ENCODE results near the gene PDPK1.

The PDPK1 gene

GRCh38 chr16:2537451-2538379, at the start of gene PDPK1:
PDPK1 (plus strand) TSS chr16:2538021; CDS start chr16:2538113, 92 bp downstream.
- DNase-seq (ENCODE audit: low spot score): peak; percentile 95

DNA sequence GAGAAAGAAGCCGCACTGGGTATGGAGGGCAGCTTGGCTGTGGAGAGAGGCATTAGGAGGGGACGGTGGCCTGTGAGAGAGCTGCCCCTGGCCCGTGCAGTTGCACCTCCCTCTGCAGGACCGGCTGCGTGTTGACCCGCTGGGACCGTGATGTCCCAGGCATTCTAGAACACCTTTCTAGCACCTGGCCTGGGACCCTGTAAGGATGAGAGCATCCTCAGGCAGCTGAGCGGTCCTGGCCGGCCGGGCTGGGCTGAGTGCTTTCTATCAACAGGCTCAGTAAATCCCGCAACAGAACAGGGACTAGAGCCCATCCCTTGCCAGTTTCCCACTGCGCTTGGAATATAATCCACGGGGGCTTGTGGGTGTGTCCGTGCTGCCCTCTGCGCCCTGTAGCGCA, 48.2 kb upstream of the PDPK1 start:
- DNase-seq (ENCODE audit: low spot score): no peak

GRCh38 chr16:2490190-2491105, 47.4 kb upstream of the PDPK1 start:
- no peak for DNase-seq (ENCODE audit: low spot score)

GRCh38 chr16:2492292-2492691, 45.5 kb upstream of the PDPK1 start:
- DNase-seq (ENCODE audit: low spot score): no peak

- DNase-seq (ENCODE audit: low spot score): no peak
Observed at GRCh38 chr16:2493605-2494004, 44.2 kb upstream of the PDPK1 start.

- no peak for DNase-seq (ENCODE audit: low spot score)
Observed at GRCh38 chr16:2494616-2495015, 43.2 kb upstream of the PDPK1 start.

- no peak for DNase-seq (ENCODE audit: low spot score)
Observed at GRCh38 chr16:2495041-2495440, 42.8 kb upstream of the PDPK1 start.

DNA sequence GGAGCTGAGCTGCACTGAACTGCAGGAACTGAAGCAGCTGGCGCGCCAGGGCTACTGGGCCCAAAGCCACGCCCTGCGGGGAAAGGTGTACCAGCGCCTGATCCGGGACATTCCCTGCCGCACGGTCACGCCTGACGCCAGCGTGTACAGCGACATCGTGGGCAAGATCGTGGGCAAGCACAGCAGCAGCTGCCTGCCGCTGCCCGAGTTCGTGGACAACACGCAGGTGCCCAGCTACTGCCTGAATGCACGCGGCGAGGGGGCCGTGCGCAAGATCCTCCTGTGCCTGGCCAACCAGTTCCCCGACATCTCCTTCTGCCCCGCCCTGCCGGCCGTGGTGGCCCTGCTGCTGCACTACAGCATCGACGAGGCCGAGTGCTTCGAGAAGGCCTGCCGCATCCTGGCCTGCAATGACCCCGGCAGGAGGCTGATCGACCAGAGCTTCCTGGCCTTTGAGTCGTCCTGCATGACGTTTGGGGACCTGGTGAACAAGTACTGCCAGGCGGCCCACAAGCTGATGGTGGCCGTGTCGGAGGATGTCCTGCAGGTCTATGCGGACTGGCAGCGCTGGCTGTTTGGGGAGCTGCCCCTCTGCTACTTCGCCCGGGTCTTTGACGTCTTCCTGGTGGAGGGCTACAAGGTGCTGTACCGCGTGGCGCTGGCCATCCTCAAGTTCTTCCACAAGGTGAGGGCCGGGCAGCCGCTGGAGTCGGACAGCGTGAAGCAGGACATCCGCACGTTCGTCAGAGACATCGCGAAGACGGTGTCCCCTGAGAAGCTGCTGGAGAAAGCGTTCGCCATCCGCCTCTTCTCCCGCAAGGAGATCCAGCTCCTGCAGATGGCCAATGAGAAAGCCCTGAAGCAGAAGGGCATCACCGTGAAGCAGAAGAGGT, 41.4 kb upstream of the PDPK1 start:
- DNase-seq (ENCODE audit: low spot score): no peak

- DNase-seq (ENCODE audit: low spot score): no peak
Observed at GRCh38 chr16:2497116-2497630, 40.6 kb upstream of the PDPK1 start.

DNA sequence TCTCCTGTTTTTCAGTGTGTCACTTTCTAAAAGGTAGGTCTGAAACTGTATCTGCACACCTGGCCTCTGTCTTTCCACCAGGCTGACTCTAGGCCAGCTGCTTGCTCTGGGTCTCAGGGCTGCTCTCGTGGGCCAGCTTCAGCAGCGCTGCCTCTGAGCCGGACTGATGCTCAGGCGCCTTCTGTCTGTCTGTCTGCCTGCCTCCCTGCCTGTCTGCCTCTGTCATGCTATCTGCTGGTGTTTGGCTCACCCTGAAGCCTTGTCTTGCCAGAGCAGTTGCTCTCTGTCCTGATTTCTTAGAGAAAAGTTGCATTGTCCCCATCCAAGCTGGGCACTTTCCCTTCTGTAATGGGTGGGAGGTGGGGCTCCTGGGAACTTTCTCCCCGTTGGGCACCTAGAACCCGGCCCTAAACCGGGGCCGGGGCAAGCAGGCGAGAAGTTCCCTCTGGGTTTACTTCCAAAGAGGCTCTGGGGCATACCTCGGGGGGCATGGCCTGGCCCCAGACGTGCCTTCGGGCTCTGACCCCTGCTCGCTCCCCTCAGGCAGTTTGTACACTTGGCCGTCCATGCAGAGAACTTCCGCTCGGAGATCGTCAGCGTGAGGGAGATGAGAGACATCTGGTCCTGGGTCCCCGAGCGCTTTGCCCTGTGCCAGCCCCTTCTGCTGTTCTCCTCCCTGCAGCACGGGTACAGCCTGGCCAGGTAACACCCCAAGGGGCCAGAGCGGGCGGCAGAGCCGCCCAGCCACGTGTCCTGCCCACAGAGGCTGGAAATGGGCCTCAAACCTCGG, 39.9 kb upstream of the PDPK1 start:
- DNase-seq (ENCODE audit: low spot score): no peak

DNA sequence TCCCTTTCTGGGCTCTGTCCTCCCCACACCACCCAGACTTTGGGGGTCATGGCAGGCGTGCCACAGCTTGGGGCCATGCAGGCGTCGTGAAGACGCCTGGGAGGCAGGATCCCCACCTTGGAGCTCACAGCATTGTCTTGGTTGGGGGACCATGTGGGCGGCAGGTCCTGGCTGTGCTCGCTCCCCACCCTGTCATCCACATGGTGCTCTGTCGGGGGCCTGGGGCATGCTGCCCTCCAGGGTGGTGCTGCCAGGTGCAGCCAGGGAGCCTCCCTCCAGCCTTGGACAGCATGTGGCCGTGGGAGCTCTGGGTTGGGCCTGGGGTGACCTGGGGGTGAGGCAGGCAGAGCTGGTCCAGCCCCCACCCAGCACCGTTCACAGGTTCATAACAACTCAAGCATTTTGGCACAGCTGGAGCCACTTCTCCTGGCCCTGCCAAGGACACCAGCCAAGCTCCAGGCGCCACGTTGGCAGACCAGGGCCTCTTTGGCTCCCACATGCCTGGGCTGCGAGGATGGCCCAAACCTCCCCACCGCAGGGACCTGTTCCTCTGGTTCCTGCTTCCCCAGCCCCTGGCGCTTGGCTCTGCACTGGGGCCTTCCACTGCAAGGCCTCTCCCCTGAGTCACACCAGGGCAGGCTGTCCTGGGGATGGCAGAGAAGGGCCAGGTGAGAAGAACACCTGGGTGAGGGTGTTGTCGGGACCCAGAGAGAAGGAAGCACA, 39.1 kb upstream of the PDPK1 start:
- DNase-seq (ENCODE audit: low spot score): no peak

DNA sequence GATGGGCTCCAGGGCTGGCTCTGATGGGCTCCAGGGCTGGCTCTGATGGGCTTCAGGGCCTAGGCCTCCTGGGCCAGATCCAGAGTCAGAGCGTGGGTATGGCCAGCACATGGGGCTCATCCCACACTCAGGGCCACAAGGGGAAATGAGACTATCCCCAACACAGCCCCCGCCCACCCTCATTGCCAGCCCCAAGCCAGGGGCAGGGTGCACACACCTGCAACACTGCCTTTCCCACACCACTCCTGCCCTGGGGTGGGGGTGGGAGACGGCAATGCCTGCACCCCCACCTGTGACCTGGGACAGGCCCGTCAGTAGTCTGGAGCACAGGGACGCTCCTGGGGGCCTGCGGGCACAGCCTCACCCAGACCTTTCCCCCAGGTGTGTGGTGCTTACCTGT, 38.4 kb upstream of the PDPK1 start:
- DNase-seq (ENCODE audit: low spot score): no peak

DNA sequence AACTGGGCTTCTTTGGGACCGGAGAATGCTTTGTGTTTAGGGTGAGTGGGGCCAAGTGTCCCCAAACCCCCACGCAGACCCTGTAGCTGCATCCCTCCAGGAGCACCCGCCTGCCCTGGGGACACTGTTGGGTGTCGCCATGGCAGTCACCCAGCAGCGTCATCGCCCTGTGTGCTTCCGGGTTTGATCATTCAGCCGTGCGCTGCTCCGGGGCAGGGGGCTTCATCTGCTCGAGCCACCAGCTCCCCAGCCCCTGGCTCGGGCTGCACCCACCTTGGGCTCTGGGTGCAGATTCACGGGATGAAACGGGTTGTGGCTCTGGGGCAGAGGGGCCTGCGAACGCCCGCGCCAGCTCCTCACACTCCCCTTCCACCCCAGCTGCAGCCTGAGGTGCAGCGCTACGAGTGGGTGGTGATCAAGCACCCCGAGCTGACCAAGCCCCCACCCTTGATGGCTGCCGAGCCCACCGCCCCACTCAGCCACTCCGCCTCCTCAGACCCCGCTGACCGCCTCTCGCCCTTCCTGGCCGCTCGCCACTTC, 37.9 kb upstream of the PDPK1 start:
- DNase-seq (ENCODE audit: low spot score): no peak

GRCh38 chr16:2500430-2500917, 37.3 kb upstream of the PDPK1 start:
- no peak for DNase-seq (ENCODE audit: low spot score)

DNA sequence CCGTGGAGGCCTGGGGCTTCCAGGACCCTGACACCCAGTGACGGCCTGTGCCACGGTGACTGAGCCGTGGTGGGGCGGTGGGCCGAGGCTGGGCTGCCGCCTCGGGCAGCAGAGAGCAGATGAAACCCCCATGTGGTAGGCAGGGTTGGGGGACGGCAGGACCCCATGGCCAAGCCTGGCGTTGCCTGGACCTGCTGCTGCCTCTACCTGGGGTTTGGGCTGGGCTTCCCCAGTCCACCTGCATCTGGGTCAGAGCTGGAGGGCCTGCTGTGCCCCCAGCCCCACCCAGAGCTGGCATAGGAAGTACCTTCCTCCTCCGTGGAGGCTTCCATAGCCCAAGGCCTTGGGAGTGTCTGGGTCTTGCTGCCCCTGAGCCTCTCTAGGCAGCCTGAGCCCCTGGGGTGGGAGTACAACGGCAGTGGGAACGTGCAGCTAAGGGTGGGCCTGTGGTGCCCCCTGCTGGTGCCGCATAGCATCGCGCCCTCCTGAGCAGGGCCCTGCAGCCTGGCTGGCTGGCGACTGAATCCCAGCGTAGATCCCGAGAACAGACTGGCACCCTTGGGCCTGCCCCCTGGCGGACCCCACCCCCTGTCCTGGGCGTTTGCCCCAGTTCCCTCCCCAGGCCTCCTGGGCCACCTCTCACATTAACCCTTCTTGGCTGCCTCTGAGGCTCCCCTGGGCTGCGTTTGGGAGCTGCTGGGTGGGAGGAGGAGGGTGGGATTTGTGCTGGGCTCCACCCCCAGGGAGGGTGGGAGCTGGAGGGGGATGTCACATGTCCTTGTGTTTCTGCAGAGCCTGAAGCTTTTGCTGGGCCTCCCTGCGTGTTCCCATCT, 36.7 kb upstream of the PDPK1 start:
- peak; percentile 80 for DNase-seq (ENCODE audit: low spot score)

- DNase-seq (ENCODE audit: low spot score): no peak
Observed at GRCh38 chr16:2501946-2502895, 35.6 kb upstream of the PDPK1 start.

DNA sequence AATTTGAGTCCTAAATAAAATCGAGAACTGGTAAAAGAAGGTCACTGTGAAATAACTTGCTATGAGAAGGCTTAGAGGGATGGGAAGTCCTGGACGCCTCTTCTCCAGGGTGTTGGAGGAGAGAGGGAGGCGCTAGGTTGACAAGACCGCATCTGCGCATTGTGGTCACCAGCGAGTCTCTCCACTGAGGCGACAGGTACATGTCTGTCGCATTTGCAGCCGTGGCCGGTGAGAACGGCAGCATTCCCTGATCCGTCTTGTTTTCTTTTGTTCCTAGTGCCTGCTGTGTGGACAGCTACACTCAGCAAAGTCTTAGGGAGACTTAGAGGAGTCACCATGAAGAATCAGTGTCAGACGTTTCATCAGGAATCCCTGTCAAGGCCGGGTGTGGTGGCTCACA, 32.1 kb upstream of the PDPK1 start:
- no peak for DNase-seq (ENCODE audit: low spot score)
